HG03139 (cell line): ENCODE results near the gene GUCY2F.

Experiments
- ATAC-seq: cut with Tn5 transposase; IDR thresholded peaks from one replicate; pipeline ENCODE4 v1.9.1; 2021; ENCODE audit not compliant: unreplicated experiment

GUCY2F gene

DNA sequence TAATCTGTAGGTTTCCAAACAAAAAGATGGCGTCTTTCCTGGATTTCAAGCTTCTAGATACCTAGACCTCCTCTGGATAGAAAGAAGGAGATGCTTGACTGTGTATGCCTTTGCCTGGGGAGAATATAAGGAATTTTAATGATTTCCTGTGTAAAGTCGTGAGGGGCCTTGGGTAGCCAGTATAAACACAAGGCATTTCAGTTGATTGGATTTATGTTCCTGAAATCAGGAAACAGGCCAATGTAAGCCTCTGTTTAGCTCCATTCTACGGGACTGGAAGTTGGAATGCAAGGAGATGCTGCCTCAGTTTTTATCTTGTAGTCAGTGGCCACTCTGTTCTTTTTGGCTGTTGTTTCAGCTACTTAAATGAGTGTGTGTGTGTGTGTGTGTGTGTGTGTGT, 137.2 kb downstream of the GUCY2F start:
- ATAC-seq, result no peak

DNA sequence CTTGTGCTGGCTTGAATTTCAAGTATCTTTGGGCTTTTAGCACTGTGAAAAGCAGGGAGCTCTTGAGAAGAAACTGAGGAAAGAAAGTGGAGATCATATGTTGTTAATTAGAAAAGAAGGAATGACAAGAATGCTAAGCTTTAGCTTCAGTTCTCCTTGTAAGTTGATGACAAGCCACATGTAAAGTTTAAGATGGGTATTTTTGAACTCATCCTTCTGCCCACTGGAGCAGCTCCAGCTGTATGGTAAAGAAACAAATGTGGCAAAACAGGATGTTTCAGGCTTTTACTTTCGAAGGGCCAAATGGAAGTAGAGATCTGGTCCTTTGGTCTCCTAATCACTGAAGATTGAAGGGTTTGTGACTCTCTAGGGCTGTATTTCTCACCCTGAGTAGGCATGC, 137.8 kb downstream of the GUCY2F start:
- no peak for ATAC-seq

DNA sequence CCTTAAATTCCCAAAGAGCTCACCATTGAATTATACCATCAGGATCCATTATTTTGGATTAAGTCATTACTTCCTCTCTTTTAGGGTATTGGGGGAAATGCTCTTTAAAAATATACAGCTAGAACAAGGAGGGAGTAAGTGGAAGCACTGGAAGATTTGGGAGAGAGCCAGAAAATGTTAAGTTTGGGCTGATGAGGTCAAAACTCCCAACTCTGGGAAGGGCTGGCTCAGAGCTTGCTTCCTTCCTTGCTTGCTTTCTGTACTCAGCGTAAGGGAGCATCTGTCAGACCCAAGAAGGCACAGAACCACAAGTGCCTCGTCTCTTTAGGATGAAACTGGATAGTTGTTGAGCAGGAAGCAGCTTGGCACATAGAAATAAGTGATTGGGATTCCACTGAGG, 138.2 kb downstream of the GUCY2F start:
- no peak for ATAC-seq

DNA sequence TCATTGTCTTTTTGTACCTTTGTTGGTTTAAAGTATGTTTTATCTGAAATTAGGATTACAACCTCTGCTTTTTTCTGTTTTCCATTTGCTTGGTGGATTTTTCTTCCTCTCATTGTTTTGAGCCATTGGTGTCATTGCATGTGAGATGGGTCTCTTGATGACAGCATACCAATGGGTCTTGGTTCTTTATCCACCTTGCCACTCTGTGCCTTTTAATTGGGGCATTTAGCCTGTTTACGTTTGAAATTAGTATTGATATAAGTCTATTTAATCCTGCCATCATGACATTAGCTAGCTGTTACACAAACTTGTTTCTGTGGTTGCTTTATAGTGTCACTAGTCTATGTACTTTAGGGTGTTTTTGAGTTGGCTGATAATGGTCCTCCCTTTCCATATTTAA, 145.7 kb downstream of the GUCY2F start:
- no peak for ATAC-seq

DNA sequence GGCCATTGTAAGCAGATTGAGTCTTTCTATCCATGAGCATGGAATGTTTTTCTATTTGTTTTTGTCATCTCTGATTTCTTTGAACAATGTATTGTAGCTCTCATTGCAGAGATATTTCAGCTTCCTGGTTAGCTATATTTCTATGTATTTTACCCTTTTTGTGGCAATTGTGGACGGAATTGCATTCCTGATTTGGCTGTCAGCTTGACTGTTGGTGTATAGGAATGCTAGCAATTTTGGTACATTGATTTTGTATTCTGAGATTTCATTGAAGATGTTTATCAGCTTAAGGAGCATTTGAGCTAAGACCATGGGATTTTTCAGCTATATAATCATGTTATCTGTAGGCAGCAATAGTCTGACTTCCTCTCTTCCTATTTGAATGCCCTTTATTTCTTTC, 154.6 kb downstream of the GUCY2F start:
- no peak for ATAC-seq
